ENCODE data around the gene NRXN3.

DNA sequence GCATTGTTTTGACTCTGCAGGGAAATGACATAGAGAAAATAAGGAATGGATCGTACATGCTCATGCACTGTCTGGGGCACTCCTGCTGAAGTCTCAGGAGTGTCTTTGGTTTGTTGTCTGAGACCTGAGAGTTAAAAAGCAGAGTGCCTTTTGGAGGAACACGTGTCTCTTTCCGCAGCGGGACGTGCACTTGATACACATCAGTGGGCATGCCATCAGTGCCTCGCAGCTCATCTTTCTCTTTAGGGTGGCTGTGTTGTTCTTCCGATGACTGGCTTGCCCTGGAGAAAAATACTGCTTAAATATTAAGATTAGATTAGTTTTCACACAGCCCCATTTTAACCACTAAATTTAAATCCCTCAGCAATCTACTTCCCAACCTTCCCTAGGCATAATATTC lies 1205.2 kb downstream of the NRXN3 start:
- TF ChIP-seq, protein P1, sequence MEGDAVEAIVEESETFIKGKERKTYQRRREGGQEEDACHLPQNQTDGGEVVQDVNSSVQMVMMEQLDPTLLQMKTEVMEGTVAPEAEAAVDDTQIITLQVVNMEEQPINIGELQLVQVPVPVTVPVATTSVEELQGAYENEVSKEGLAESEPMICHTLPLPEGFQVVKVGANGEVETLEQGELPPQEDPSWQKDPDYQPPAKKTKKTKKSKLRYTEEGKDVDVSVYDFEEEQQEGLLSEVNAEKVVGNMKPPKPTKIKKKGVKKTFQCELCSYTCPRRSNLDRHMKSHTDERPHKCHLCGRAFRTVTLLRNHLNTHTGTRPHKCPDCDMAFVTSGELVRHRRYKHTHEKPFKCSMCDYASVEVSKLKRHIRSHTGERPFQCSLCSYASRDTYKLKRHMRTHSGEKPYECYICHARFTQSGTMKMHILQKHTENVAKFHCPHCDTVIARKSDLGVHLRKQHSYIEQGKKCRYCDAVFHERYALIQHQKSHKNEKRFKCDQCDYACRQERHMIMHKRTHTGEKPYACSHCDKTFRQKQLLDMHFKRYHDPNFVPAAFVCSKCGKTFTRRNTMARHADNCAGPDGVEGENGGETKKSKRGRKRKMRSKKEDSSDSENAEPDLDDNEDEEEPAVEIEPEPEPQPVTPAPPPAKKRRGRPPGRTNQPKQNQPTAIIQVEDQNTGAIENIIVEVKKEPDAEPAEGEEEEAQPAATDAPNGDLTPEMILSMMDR (IDR thresholded peaks at IDR 0.05), result no peak
- TF ChIP-seq POLR2A (IDR thresholded peaks at IDR 0.05), result no peak

Measured in heart left ventricle (tissue), 13 donors.